Stimulated activated CD4-positive, alpha-beta T cell treated with anti-CD3 and anti-CD28 coated beads, Interleukin-4, amount 100 ng/mL, for 1 hour (primary cell): ENCODE data around the gene CSNK2A1.

ENCODE experiments used
- DNase-seq: peaks from one replicate; pipeline ENCODE4 v3.0.0-alpha.2; 2020

CSNK2A1 gene

GRCh38 chr20:427849-428657, 115.5 kb downstream of the CSNK2A1 start:
- no peak for DNase-seq

GRCh38 chr20:427401-427800, 116.2 kb downstream of the CSNK2A1 start:
- no peak for DNase-seq

- no peak for DNase-seq
These were observed 117.0 kb downstream of the CSNK2A1 start for GRCh38 chr20:426566-426965.
